NCI-H187 (cell line): ENCODE measurements around the gene SUN5.
"Not testable (repeated sequence)": the region's sequence is repeated elsewhere in the genome, so short reads cannot be mapped to it uniquely, and the experiment has no call there.

ENCODE experiments used
- DNase-seq, 2 experiments: peaks; one replicate each; lab custom pipeline; 2025; lab: John Stamatoyannopoulos, UW

Gene SUN5

DNA sequence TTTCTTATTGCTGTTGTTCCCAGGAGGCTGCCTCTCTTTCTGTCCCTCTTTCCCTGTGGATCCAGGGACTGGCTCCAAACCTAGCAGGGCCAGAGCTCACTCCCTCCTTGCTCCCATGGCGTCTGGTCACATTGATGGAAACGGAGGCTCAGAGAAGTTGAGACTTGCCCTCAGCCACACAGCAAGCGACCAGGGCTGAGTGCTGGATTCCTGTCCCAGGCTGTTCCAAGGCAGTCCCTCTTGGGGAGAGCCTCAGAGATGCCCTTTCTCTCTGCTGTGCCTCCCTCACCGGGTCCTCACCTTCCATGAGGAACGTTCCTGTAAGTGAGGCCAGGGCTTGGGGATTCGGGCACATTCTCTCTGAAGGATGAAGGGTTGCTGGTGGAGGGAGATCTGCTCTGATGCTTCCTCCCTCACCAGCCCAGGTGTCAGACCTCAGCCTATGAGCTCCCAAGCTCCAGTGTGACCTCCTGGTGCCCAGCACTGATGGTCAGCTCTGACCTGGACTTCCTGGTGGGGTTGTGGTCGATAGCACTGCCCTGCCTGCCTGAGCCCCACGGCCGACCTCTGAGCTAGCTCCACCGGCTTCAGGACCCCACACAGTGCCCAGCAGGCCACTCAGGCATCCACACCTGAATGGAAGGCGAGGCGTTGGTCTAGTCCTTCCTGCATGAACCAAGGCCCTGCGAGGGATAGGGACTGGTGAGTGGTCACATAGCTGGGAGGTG, 26.8 kb downstream of the SUN5 start:
- DNase-seq = no peak

GRCh38 chr20:32976746-32977145, 27.5 kb downstream of the SUN5 start:
- DNase-seq = no peak

- DNase-seq = no peak
Observed at GRCh38 chr20:32975698-32976674, 28.2 kb downstream of the SUN5 start.

DNA sequence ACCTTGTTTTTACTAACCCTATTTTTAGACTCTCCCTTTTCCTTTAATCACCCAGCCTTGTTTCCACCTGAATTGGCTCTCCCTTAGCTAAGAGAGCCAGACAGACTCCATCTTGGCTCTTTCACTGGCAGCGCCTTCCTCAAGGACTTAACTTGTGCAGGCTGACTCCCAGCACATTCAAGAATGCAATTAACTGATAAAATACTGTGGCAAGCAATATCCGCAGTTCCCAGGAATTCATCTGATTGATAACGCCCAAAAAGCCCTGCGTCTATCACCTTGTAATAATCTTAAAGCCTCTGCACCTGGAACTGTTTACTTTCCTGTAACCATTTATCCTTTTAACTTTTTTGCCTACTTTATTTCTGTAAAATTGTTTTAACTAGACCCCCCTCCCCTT, 29.1 kb downstream of the SUN5 start:
- DNase-seq = not testable (repeated sequence)

GRCh38 chr20:32974204-32975064, 29.8 kb downstream of the SUN5 start:
- not testable (repeated sequence) for DNase-seq

DNA sequence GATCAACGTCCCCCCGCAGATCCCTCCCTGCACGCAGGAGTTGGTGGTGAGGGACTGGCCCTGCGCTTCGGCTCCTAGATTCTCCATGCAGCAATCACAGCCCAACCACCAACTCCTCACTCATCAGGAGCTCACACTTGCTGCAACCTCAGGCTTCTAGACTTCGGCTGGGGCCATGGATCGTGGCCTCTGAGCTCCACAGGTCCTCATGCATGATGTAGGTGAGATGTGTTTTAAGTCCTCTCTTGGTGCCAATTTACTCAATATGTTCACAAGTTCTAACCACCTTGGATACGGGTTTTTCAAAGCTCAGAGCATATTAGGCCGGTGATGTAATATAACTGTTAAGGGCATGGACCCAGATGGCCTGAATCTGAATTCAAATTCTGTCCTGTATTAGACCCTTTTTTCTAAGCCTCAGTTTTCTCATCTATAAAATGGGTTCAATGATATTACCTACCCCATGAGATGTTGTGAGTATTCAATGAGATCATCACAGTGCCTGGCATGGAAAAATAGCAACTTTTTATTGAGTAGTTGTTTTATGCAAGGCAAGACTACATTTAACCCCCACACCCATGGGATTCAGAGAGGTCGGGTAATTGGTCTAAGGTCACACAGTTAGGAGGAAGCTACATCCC, 31.0 kb downstream of the SUN5 start:
- DNase-seq = no peak

- DNase-seq = no peak
Observed at GRCh38 chr20:32972181-32973076, 31.8 kb downstream of the SUN5 start.

DNA sequence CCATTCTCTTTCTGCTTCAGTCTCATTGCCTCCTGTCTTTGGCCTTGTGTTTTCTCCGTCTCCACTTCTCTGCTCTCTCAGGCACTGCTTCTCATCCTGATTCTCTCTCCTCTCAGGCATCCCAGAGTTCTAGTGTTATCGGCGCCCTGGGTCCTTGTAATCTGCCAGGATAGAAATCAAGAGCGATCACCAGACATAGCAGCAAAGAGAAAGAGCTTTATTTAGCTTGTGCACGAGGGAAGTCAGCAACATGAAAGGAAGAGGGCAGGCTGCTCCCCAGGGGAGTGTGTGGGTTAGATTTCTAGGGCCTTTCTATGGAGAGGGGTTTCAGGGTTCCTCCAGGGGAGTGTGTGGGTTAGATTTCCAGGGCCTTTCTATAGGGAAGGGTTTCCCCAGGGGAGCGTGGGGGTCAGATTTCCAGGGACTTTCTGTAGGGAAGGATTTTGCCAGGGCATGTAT, 32.5 kb downstream of the SUN5 start:
- no peak for DNase-seq

- DNase-seq = no peak
Observed at GRCh38 chr20:32970973-32971300, 33.3 kb downstream of the SUN5 start.

- no peak for DNase-seq
Observed at GRCh38 chr20:32970115-32970972, 33.9 kb downstream of the SUN5 start.

- no peak for DNase-seq
Observed at GRCh38 chr20:32969356-32970114, 34.7 kb downstream of the SUN5 start.

DNA sequence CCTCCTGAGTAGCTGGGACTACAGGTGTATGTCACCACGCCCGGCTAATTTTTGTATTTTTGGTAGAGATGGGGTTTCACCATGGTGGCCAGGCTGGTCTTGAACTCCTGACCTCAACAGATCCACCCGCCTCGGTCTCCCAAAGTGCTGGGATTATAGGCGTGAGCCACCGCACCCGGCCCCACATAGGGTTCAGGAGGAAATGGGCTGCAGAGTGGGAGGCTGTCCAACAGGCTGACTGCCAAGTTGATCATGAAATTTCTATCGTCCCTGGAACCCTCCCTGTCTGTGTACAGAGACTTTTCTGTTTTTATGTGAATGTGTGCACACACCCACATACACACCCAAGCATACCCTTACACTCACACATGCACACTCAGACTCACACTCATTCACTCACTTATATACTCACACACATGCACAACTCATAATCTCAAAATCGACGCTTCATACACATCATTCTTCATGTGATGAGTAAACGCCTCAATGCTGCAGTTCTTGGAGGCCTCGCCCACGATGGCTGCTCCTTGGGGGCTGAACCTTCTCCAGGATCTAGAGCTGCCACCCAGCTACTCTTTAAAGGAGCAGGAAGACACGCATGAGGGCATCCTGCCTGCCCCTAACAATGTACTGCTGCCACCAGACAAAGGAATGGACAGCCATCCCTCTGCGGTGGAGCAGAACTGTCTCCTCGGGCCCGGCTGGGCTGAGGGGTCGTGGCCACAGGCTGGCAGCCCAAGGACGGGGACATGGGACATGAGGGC, 35.6 kb downstream of the SUN5 start:
- no peak for DNase-seq

DNA sequence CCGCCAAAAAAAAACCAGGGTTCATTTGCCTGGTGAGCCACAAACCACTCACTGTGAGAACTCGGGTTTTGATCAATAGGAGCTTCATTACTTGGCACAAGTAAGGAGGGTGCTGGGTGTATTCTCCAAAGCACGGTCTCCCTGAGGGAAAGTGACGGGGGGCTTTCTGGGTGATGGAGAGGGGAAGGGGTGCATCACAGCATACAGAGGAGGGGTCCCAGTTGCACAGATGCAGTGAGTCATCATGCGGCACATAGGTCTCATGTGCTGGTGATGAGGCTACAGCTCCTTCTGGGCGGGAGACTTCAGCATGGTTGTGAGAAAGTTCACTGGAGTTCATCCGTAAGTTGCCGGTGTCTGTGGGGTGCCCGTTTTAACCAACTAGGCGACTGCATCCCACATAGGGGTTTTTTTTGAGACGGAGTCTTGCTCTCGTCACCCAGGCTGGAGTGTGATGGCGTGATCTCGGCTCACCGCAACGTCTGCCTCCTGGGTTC, 36.2 kb downstream of the SUN5 start:
- no peak for DNase-seq

DNA sequence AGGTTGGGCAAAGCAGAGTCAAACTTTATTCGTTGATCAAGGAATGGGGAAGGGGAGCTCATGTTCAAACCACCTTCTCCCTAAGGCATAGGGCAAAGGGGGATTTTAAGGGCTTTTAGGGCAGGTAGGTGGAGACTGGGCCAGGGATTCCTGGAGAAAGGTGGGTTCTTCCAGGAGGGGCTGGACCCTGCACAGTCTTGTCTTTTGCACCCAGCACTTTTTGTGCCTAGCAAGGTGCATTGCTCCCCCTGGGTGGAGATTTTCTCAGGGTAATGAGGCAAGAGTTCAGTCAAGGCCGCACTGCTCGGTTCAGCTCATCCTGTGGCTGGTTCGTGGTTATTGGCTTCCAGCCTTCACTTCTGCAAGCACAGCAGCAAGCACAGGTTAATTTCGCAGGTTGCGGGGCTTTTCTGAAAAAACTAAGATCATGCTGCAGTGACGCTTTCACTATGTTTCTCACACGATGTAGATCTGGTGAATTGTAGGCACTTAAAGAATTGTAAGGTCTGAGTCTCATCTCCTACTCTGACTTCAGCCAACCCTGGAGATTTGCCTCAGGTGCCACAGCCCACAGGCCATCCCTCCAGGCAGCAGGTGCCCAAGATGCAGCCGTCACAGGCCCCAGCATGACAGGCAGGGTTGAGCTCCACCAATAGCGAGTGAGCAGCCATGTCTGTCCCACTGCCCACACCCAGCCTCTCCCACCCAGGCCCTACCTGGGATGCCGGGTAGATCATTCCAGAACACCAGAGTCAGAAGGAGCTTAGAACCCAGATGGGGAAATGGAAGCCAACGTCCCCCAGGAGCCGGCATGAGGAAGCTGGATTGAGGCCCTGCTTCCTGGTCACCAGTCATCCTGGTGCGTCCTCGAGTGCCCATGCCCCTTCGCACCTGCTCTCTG, 37.1 kb downstream of the SUN5 start:
- no peak for DNase-seq

DNA sequence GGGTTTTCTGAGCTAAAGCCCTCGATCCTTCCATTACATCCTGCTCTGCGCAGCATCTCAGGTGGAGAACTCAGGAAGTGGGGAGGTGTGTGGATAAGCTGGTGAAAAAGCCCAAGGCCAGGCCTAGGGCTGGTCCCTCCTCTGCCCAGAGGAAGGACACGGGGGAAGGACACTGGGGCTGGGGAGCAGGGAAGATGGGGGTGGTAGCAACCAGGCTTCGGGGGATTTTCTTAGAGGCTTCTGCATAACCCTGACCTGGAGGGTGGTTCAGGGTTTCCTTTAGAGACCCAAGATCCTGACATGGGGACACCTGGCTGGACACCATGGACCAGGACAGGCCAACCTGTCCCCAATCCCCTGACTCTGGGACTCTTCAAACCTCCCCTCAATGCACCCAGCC, 37.9 kb downstream of the SUN5 start:
- no peak for DNase-seq

- DNase-seq = no peak
Observed at GRCh38 chr20:32965581-32966373, 38.5 kb downstream of the SUN5 start.
